Osteoblast (primary cell): ENCODE data around the gene EGFL8. TPM values are rescaled to one million over a fixed set of nuclear protein-coding genes. Genes with fewer than 3 reads are reported as not detected.
"Not testable (repeated sequence)": the region's sequence is repeated elsewhere in the genome, so short reads cannot be mapped to it uniquely, and the experiment has no call there.

Experiments used
- DNase-seq: peaks from one replicate; pipeline ENCODE4 v3.0.0; 2011; ENCODE audit warnings: low spot score, mixed read lengths; ENCODE audit not compliant: insufficient read length; ENCODE audit errors: missing footprints
- H2AFZ ChIP-seq: 2 replicates; pipeline ENCODE4 v1.6.0; 2011; ENCODE audit warnings: mild to moderate bottlenecking, low read length
- H3K27ac ChIP-seq: 2 replicates; pipeline ENCODE4 v1.5.1; 2011; ENCODE audit warnings: mild to moderate bottlenecking, low read depth, low read length, moderate library complexity
- H3K27me3 ChIP-seq: 2 replicates; pipeline ENCODE4 v1.6.0; 2012; ENCODE audit warnings: mild to moderate bottlenecking, control low read depth, inconsistent platforms, low read length, moderate library complexity; ENCODE audit not compliant: insufficient read depth
- H3K36me3 ChIP-seq: 2 replicates; pipeline ENCODE4 v1.5.1; 2011; ENCODE audit warnings: mild to moderate bottlenecking, low read length, control low read depth, moderate library complexity; ENCODE audit not compliant: insufficient read depth
- H3K4me1 ChIP-seq: 2 replicates; pipeline ENCODE4 v1.5.1; 2011; ENCODE audit warnings: mild to moderate bottlenecking, low read length, control low read depth, moderate library complexity; ENCODE audit not compliant: insufficient read depth
- H3K4me2 ChIP-seq: 2 replicates; pipeline ENCODE4 v1.6.0; 2011; ENCODE audit warnings: mild to moderate bottlenecking, low read length; ENCODE audit not compliant: insufficient read depth
- H3K4me3 ChIP-seq: fragments of 200-600 bp; sonication (generic); 3 replicates; pipeline ENCODE4 v1.5.1; 2012; ENCODE audit warnings: mild to moderate bottlenecking, low read length, inconsistent platforms; ENCODE audit not compliant: insufficient read depth
- H3K79me2 ChIP-seq: 2 replicates; pipeline ENCODE4 v1.6.0; 2012; ENCODE audit warnings: mild to moderate bottlenecking, low read length, control low read depth, inconsistent platforms; ENCODE audit not compliant: insufficient read depth
- H3K9me3 ChIP-seq: 2 replicates; pipeline ENCODE4 v1.5.1; 2011; ENCODE audit warnings: low read depth, low read length, control low read depth
- H4K20me1 ChIP-seq: 2 replicates; pipeline ENCODE4 v1.6.0; 2012; ENCODE audit warnings: mild to moderate bottlenecking, low read length, control low read depth; ENCODE audit not compliant: insufficient read depth
- total RNA-seq: library from RNA; depleted of rRNA; stranded (reverse); fragments of >200 nt; gene quantifications from 2 replicates; pipeline ENCODE4 v1.2.3, GENCODE V29; 2012
- TF ChIP-seq, protein P1 (sequence below): IDR thresholded peaks from 2 replicates; pipeline ENCODE4 v1.5.1; 2011; ENCODE audit warnings: mild to moderate bottlenecking, low read depth, low read length, moderate library complexity; ENCODE audit errors: extremely low read depth

The EGFL8 gene
- total RNA-seq, 1 donor, result 0.36 TPM

DNA sequence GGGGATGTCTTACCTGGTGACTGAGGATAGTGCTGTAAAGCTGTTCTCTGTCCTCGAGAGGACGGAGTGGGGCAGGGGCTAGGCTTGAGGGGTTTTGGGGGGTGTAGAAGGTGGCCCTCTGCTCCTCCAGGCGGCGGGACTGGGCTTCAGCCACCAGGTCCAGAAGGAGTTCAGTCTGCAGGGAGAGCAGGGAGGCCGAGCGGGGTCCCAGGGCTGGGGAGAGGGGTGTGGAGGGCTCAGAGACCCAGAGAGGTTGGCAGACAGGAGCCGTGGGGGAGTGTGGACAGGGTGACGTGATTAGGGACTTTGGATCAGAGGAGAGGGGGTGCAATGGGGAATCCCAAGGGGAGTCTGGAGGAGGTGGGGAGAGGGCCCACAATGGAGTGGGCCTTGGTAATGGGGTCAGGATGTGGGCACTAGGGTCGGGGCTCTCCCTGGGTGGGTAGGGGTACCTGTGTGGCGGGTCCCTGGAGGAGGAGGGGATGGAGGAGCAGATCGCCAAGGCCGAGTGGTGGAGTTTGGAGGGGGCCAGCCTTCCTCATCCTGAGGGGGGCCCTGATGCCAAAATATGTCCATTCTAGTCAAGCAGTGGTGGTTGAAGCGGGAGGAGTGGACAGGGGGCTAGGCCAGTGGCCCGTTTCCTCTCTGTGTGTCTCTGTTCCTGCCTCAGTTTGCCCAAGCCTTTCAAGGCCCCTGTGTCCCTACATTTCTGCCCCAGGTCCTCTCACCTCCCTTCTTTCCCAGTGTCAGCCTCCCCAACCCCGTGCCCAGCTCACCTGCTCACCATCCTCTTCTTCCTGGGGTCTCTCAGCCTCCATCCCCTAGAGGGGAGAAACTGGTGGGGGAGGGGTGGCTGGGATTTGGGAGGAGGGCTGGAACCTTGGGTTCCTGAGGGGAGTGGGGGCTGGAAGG lies 27.6 kb downstream of the EGFL8 start:
- TF ChIP-seq, protein P1, sequence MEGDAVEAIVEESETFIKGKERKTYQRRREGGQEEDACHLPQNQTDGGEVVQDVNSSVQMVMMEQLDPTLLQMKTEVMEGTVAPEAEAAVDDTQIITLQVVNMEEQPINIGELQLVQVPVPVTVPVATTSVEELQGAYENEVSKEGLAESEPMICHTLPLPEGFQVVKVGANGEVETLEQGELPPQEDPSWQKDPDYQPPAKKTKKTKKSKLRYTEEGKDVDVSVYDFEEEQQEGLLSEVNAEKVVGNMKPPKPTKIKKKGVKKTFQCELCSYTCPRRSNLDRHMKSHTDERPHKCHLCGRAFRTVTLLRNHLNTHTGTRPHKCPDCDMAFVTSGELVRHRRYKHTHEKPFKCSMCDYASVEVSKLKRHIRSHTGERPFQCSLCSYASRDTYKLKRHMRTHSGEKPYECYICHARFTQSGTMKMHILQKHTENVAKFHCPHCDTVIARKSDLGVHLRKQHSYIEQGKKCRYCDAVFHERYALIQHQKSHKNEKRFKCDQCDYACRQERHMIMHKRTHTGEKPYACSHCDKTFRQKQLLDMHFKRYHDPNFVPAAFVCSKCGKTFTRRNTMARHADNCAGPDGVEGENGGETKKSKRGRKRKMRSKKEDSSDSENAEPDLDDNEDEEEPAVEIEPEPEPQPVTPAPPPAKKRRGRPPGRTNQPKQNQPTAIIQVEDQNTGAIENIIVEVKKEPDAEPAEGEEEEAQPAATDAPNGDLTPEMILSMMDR, result no peak
- Histone ChIP-seq H2AFZ (no peak overlapping the region), H3K27ac (no peak overlapping the region), H4K20me1 (no peaks in the 10 kb centered on the region), H3K9me3 (no peaks in the 10 kb centered on the region), H3K4me3 (peak overlapping the region; percentile 12), H3K79me2 (peaks cover 21% of the 10 kb centered on the region), H3K36me3 (peaks cover 11% of the 10 kb centered on the region), H3K4me2 (peak overlapping the region; percentile 29), H3K27me3 (no peaks in the 10 kb centered on the region), H3K4me1 (peaks cover 26% of the 10 kb centered on the region)
- peak; percentile 27 for DNase-seq

- Histone ChIP-seq H3K4me3 (peak within 1 kb of the TSS; percentile 45), H3K4me2 (peak within 1 kb of the TSS; percentile 61), H3K4me1 (peaks cover 32% of the 10 kb centered on the region), H2AFZ (peak within 1 kb of the TSS; percentile 81), H3K79me2 (peaks cover 16% of the 10 kb centered on the region), H3K27me3 (no peaks in the 10 kb centered on the region), H4K20me1 (no peaks in the 10 kb centered on the region), H3K9me3 (no peaks in the 10 kb centered on the region), H3K27ac (no peak within 1 kb of the TSS), H3K36me3 (peaks cover 4% of the 10 kb centered on the region)
- peak; percentile 74 for DNase-seq
- TF ChIP-seq, protein P1, result no peak
Measured at GRCh38 chr6:32192608-32193039, 28.2 kb downstream of the EGFL8 start, which contains the start of gene GPSM3. GPSM3 (minus strand) TSS chr6:32192643; CDS start chr6:32192513, 130 bp downstream.

DNA sequence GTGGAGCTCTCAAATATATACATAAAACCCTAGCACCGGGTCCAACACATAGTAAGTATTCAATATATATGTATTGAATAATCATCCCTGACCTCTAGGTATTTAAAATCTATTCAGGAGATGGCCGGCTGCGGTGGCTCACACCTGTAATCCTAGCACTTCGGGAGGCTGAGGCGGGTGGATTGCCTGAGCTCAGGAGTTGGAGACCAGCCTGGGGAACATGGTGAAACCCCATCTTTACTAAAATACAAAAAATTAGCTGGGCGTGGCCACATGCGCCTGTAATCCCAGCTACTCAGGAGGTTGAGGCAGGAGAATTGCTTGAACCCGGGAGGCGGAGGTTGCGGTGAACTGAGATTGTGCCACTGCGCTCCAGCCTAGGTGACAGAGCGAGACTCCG lies 28.7 kb downstream of the EGFL8 start:
- H3K4me3 ChIP-seq, H3K36me3 ChIP-seq, H3K9me3 ChIP-seq, H3K27ac ChIP-seq, H4K20me1 ChIP-seq, H3K27me3 ChIP-seq, DNase-seq: not testable (repeated sequence)
- Histone ChIP-seq H3K4me1 (peaks cover 32% of the 10 kb centered on the region), H3K4me2 (peak overlapping the region; percentile 61), H3K79me2 (peaks cover 15% of the 10 kb centered on the region), H2AFZ (peak overlapping the region; percentile 81)

- Histone ChIP-seq H2AFZ (no peak overlapping the region), H3K36me3 (no peaks in the 10 kb centered on the region), H3K27me3 (no peaks in the 10 kb centered on the region), H3K27ac (peak overlapping the region; percentile 96), H4K20me1 (no peaks in the 10 kb centered on the region), H3K9me3 (no peaks in the 10 kb centered on the region), H3K79me2 (peaks cover 5% of the 10 kb centered on the region), H3K4me2 (no peak overlapping the region), H3K4me1 (peaks cover 32% of the 10 kb centered on the region), H3K4me3 (no peak overlapping the region)
- DNase-seq, result peak; percentile 17
- TF ChIP-seq, protein P1, result no peak
Measured at GRCh38 chr6:32194388-32194787, 30.0 kb downstream of the EGFL8 start.
